Activated CD8-positive, alpha-beta T cell treated with anti-CD3 and anti-CD28 coated beads, Interleukin-2, amount 10 ng/mL, durations not matched to agents 7 days and 5 days (primary cell): ENCODE data around the gene LDLRAD3. TPM values are rescaled to one million over a fixed set of nuclear protein-coding genes. Genes with fewer than 3 reads are reported as not detected.

Experiments
- ATAC-seq: fragments of 150-1000 bp; cut with Tn5 transposase; one replicate; pipeline ENCODE4 v1.10.0; 2021; ENCODE audit warnings: moderate library complexity
- CTCF ChIA-PET: fragments of 350-600 bp; sonication (Branson Sonifier 250); formaldehyde crosslinking; loops from one replicate; lab custom pipeline; 2021; ENCODE audit warnings: antibody characterized with exemption; lab: Charles Lee
- POLR2A ChIA-PET: fragments of 350-600 bp; sonication (Branson Sonifier 250); formaldehyde crosslinking; loops from one replicate; lab custom pipeline; 2021; ENCODE audit warnings: antibody characterized with exemption; lab: Charles Lee
- DNase-seq: peaks from one replicate; pipeline ENCODE4 v3.0.0-alpha.2; 2020
- H3K27ac Mint-ChIP-seq: one replicate; pipeline ENCODE4 v1.8.0; 2021; ENCODE audit warnings: mild to moderate bottlenecking, mixed read lengths
- H3K27me3 Mint-ChIP-seq: one replicate; pipeline ENCODE4 v1.8.0; 2021; ENCODE audit warnings: low read depth, mixed read lengths
- H3K36me3 Mint-ChIP-seq: one replicate; pipeline ENCODE4 v1.8.0; 2021; ENCODE audit warnings: low read depth, mixed read lengths
- H3K4me1 Mint-ChIP-seq: one replicate; pipeline ENCODE4 v1.8.0; 2021; ENCODE audit warnings: low read depth, mixed read lengths
- H3K4me3 Mint-ChIP-seq: one replicate; pipeline ENCODE4 v1.8.0; 2021; ENCODE audit warnings: mild to moderate bottlenecking, mixed read lengths
- H3K9me3 Mint-ChIP-seq: one replicate; pipeline ENCODE4 v1.8.0; 2022; ENCODE audit warnings: mixed read lengths; ENCODE audit not compliant: insufficient read depth
- total RNA-seq, 2 experiments: library from RNA; stranded (reverse); gene quantifications; one replicate each; pipeline ENCODE4 v1.2.3, GENCODE V29; 2021

Gene LDLRAD3
- total RNA-seq, 2 experiments from 2014 or later, result 0.21 TPM; not detected in 1

DNA sequence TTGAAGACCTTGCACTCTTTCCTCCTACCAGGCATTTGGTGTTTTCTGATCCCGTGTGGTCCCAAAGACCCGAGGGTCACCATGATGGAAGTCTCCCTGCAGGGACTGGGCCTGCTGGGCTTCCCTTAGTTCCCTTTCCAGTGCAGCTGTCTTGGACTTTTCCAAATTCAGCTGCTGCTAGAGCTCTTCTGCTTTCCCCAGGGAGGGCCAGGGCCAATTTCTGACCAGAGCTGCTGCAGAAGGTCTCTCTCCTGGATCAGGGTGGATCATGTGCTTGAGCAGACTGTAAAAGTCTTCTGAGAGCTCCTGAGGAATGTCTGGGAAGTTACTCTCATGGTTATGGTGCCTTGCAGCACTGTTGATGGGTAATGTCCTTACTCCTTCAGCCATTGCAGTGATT, 23.2 kb downstream of the LDLRAD3 start:
- ChIA-PET CTCF (no interaction called here), POLR2A (no interaction called here)
- H3K36me3 Mint-ChIP-seq, result no peaks in the 10 kb centered on the region
- H3K4me1 Mint-ChIP-seq, result no peaks in the 10 kb centered on the region
- no peaks in the 10 kb centered on the region for H3K9me3 Mint-ChIP-seq
- no peak overlapping the region for H3K27ac Mint-ChIP-seq
- H3K4me3 Mint-ChIP-seq, result no peak overlapping the region
- no peak for ATAC-seq
- no peak for DNase-seq
- peaks cover 8% of the 10 kb centered on the region for H3K27me3 Mint-ChIP-seq

DNA sequence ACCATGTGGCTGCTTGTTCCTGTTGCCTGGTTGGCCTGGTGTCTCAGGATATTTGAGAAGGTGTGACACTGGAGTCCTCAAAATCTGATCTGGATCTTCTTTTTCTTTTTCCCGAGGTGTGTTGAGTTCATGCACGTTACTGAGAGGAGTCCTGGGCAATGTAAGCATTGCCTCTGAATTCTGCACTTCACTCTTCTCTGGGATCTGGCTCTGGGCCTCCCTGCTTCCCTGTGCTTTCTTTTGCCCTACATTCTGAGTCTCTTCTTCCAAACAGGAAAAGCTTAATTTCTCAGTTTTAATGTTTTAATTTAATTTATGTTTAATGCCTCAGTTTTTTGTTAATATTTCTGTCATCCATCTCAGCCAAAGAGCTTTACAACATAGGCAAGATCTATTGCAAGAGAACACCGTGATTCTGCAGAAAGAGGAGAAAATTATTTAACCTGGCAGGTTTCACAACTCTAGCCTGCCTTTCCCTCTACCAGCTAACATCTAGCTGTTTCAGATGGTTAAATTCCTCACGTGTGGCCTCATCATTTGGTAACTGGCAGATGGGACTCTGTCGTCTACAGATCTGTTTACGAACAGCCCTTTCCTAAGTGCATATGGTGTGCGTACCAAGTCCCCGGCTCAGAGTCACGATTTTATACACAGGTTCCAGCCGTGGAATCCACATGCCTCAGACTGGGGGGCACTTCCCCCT, 24.7 kb downstream of the LDLRAD3 start:
- DNase-seq (no peak), ATAC-seq (no peak)
- no peaks in the 10 kb centered on the region for H3K4me1 Mint-ChIP-seq
- H3K27me3 Mint-ChIP-seq, result peaks cover 5% of the 10 kb centered on the region
- ChIA-PET POLR2A (no interaction called here), CTCF (no interaction called here)
- H3K4me3 Mint-ChIP-seq, result no peak overlapping the region
- no peaks in the 10 kb centered on the region for H3K9me3 Mint-ChIP-seq
- no peak overlapping the region for H3K27ac Mint-ChIP-seq
- H3K36me3 Mint-ChIP-seq, result no peaks in the 10 kb centered on the region

DNA sequence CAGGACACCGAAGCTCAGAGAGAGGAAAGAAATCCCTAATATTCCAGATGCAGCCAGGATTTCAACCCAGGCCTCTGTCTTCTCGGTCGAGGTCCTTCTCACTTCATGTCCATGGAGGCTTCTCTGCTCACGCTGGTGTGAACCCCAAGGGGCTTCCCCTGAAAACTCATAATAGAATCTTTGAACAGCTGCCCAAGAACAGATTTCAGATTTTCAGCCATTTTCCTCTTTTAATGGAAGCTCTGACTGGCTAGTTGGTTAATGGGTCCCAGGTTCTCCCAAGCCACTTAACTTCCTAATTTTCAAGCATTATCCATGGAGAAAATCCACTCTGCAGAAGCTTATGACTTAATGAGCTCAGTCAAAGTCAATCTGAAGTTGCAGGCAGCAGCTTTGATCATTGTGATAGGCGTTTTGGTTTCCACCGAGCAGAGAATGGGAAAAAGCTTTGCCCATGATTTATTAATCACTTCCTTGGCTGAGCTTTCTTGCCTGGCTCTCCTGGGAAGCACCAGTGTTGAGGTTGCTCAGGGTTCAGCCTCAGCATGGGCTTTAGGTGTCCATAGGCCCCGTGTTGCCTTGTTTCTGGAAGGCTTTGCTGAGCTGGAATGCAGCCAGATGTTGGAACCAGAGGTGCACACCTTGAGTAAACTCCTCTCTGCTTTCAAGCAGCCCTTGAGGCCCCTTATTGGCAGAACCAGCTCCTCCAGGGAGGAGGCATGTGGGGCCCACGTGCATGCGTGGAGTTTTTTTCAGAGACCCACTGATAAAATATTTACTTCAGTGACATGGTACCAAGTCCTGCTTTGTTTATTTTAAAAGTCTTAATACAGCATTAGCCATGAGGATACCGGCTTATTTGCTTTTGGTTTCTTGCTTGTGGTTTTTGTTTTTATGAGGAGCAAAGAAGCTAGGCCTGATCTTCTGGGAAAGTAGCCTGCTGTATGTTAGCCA, 25.5 kb downstream of the LDLRAD3 start:
- no peak for ATAC-seq
- ChIA-PET POLR2A (no interaction called here), CTCF (no interaction called here)
- H3K9me3 Mint-ChIP-seq, result no peaks in the 10 kb centered on the region
- H3K4me3 Mint-ChIP-seq, result no peak overlapping the region
- no peaks in the 10 kb centered on the region for H3K36me3 Mint-ChIP-seq
- DNase-seq, result no peak
- no peaks in the 10 kb centered on the region for H3K4me1 Mint-ChIP-seq
- peaks cover 7% of the 10 kb centered on the region for H3K27me3 Mint-ChIP-seq
- H3K27ac Mint-ChIP-seq, result no peak overlapping the region

DNA sequence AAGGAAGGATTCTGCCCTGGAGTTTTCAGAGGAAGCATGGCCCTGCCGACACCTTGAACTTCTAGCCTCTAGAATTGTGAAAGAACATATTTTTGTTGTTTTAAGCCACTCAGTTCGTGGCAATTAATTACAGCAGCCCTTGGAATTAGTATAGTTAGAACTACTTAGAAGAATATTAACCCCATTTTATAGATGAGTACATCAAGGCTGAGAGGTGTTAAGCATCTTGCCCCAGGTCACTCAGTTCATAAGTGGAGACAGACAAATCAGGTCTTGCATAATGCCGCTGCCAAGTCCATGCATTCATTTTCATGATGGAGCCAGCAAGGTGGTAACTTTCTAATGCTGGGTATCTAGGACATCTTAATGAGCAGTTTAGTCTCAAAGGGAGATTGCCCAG, 26.6 kb downstream of the LDLRAD3 start:
- no peak for DNase-seq
- CTCF ChIA-PET, result no interaction called here
- Mint-ChIP-seq H3K27me3 (peaks cover 4% of the 10 kb centered on the region), H3K27ac (no peak overlapping the region), H3K4me1 (no peaks in the 10 kb centered on the region), H3K9me3 (no peaks in the 10 kb centered on the region), H3K4me3 (no peak overlapping the region), H3K36me3 (no peaks in the 10 kb centered on the region)
- ATAC-seq, result no peak
- POLR2A ChIA-PET, result no interaction called here

DNA sequence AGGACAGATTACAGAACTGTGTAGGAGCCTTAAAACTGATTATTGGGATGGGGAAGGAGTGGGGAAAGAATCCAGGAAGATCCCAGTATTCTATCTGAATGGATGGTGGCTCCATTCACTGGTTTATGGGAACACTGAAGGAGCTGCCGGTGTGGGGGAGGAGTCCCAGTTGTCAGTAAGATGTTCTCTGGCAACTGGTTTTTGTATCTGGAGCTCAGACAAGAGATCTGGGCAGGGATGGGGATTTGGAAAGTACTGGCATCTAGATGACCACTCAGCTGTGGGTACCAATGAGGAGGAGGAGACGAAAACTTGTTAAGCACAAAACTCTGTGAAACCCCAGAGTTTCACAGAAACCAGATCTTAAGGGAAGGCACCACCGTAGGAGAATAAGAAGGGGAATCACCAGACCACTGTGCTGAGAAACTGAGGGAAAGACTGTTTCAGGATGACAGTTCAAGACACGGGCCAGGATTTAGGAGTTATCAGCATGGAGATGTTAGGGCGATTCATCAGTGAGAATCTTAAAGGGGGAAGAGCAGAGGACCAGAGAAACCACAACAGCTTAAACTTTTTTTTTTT, 28.1 kb downstream of the LDLRAD3 start:
- Mint-ChIP-seq H3K27me3 (peaks cover 9% of the 10 kb centered on the region), H3K27ac (no peak overlapping the region), H3K4me1 (no peaks in the 10 kb centered on the region), H3K36me3 (no peaks in the 10 kb centered on the region), H3K9me3 (no peaks in the 10 kb centered on the region), H3K4me3 (no peak overlapping the region)
- ATAC-seq, result no peak
- ChIA-PET POLR2A (no interaction called here), CTCF (no interaction called here)
- no peak for DNase-seq

DNA sequence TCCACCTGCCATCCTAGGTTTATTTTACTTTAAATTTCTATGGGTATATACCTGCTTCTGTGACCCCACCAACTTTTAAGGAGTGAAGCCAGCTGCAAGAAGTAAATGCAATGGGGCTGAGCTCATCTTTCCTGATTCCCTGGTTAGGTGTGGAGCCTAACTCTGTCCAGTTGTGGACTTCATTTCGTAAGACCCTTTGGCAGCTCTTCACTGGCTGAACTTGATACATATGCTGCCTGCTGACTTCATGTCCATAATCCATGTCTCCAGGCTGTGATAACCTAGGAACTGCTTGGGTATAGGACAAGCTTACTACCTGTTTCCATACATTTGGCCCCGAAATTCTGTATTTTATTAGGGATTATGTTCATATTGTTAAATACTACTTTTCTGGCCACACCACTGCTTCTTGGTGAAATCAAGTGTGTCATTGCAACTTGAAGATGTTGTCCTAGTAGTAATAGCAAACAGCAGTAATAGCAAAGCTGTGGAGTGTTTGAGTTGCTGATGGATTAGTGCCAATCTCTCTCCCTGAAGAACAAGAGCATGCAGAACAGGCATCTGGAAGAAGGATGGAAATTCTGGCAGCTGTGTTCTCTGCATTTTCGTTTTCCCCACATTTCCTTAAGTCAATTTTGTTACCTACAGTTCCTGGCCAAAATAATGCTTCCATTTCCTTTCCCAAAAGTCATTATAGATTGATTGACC, 31.2 kb downstream of the LDLRAD3 start:
- no peaks in the 10 kb centered on the region for H3K36me3 Mint-ChIP-seq
- CTCF ChIA-PET, result no interaction called here

DNA sequence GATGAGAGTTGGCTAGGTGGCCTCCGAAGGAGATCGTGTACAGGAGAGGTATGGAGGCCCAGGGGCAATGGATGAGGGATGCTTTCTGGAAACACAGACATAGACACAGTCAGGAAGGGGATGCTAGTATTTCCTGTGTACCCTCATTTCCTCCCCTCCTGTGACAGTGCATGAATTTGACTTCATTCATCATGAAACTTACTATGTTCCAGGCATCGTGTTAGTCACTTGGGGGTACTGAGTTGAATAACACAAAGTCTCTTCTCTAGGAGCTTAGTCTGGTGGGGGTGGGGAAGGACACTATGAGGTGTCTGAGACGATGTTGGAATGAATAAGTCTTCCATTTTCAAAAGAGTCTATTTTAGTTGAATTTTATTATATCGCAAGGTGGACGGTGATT, 32.6 kb downstream of the LDLRAD3 start:
- CTCF ChIA-PET, result interaction anchor here (1.6 kb wide), 1 partner anchor 517 kb away, joined by 3 read pairs; no protein-coding TSS in a partner anchor
- Mint-ChIP-seq H3K4me1 (no peaks in the 10 kb centered on the region), H3K4me3 (no peak overlapping the region), H3K27me3 (peaks cover 9% of the 10 kb centered on the region), H3K27ac (no peak overlapping the region), H3K9me3 (no peaks in the 10 kb centered on the region), H3K36me3 (no peaks in the 10 kb centered on the region)
- POLR2A ChIA-PET, result no interaction called here
- DNase-seq (no peak), ATAC-seq (no peak)

More for the DNA sequence above, 31.2 kb downstream of the LDLRAD3 start:
- POLR2A ChIA-PET, result no interaction called here
- no peak for ATAC-seq
- H3K9me3 Mint-ChIP-seq, result no peaks in the 10 kb centered on the region
- no peak overlapping the region for H3K27ac Mint-ChIP-seq
- no peak overlapping the region for H3K4me3 Mint-ChIP-seq
- H3K4me1 Mint-ChIP-seq, result no peaks in the 10 kb centered on the region
- DNase-seq, result no peak
- H3K27me3 Mint-ChIP-seq, result peaks cover 9% of the 10 kb centered on the region

DNA sequence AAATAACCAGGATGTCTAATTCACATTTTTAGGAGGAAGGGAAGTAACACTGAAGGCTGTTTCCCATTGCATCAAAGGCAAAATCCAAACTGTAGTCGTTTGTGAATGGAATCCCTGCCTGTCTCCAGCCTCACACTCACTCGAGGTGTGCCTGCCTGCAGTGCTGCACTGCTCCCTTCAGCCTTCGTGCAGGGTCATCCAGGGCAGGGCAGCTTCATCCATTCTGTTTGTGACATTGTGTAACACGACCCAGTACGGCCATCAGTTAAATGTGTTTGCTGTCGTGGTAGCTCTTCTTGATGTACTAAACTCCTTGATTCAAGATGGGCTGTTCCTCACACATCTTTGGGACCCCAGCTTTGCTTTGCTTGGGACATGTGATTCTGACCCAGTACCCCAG, 34.3 kb downstream of the LDLRAD3 start:
- POLR2A ChIA-PET, result no interaction called here
- Mint-ChIP-seq H3K27me3 (peaks cover 7% of the 10 kb centered on the region), H3K4me3 (no peak overlapping the region), H3K9me3 (no peaks in the 10 kb centered on the region), H3K36me3 (no peaks in the 10 kb centered on the region), H3K4me1 (no peaks in the 10 kb centered on the region), H3K27ac (no peak overlapping the region)
- no peak for DNase-seq
- no peak for ATAC-seq
- CTCF ChIA-PET, result interaction anchor here (1.6 kb wide), 1 partner anchor 515 kb away, joined by 3 read pairs; no protein-coding TSS in a partner anchor

DNA sequence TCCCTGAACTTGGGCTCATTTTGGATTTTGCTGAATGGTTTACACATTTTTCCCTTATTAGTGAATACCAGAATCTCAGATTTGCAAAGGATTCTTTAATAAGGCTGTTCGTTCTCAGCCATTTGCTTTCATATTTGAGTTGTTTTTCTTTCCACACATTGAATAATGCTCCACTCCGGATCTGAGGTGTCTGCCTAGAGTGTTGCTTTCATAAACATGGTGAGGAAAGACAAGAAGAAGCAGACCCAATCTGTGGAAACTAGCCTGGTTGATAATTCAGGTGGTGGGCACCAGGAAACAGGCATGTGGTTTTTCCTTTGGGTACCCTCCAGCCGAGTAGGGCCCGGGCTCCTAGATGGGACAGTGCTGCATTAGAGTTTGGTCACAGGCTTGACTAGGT, 35.0 kb downstream of the LDLRAD3 start:
- Mint-ChIP-seq H3K9me3 (no peaks in the 10 kb centered on the region), H3K27ac (no peak overlapping the region), H3K27me3 (peaks cover 5% of the 10 kb centered on the region), H3K36me3 (no peaks in the 10 kb centered on the region), H3K4me1 (no peaks in the 10 kb centered on the region), H3K4me3 (no peak overlapping the region)
- no peak for ATAC-seq
- POLR2A ChIA-PET, result no interaction called here
- DNase-seq, result no peak
- CTCF ChIA-PET, result no interaction called here

DNA sequence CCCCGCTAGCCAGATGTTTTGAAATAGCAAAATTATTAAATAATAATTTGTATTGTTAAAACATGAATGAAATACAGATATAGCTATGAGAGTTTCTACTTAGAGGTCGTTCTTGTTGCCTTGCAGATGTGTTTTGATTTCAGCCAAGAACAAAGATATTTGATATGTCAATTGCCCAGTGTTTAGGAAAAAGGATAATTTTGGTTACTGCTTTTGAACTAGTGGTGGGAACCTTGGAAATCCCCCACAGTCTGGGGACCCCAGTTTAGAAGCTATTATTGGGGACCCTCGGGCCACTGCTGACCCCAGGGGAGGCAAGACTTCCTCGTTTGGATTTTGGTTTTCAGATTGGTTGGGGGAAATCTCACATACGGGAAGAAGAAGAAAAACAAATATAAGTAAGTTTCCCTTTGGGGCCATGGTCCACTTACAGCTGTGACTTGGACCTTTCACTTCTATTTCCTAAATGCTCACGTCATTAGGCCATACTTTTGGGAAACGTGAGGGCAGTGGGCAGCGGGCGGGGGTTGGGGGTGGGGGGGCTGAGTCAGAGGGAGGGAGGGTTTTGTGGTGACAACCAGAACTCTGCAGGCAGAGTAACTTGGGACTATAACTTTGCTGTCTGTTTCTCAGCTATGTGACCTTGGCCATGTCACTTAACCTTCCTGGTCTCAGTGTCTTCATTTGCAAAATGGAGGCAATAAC, 37.0 kb downstream of the LDLRAD3 start:
- Mint-ChIP-seq H3K27me3 (peaks cover 6% of the 10 kb centered on the region), H3K4me1 (no peaks in the 10 kb centered on the region), H3K4me3 (no peak overlapping the region), H3K36me3 (no peaks in the 10 kb centered on the region), H3K27ac (no peak overlapping the region), H3K9me3 (no peaks in the 10 kb centered on the region)
- ATAC-seq (no peak), DNase-seq (no peak)
- ChIA-PET CTCF (no interaction called here), POLR2A (no interaction called here)

DNA sequence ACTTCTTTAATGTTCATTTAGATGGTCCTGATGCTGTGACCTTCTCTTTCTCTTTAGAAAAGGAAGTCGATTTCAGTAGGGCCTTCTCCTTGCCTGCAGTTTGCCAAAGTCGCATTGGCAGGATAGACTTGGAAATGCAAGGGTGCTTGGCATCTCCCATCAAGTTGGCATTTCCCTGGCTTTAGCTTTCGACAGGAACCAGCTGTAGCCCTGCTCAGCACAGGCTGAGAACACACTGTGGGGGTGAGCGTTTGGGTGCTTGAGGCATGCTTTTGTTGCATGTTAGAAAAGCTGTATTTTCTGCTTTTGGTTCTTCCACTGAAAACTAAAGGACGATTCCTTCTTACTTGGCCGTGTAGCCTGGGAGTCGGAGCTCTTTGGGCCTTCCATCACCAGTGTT, 37.7 kb downstream of the LDLRAD3 start:
- H3K9me3 Mint-ChIP-seq, result no peaks in the 10 kb centered on the region
- H3K4me3 Mint-ChIP-seq, result no peak overlapping the region
- CTCF ChIA-PET, result no interaction called here
- POLR2A ChIA-PET, result no interaction called here
- no peaks in the 10 kb centered on the region for H3K36me3 Mint-ChIP-seq
- H3K4me1 Mint-ChIP-seq, result no peaks in the 10 kb centered on the region
- ATAC-seq (no peak), DNase-seq (no peak)
- peaks cover 1% of the 10 kb centered on the region for H3K27me3 Mint-ChIP-seq
- no peak overlapping the region for H3K27ac Mint-ChIP-seq
